ENCODE measurements around the gene AQP9.

GRCh38 chr15:58139276-58139988, 1.3 kb downstream of the AQP9 start:
- TF ChIP-seq EZH2 (IDR thresholded peaks at IDR 0.05; ENCODE audit: borderline replicate concordance), result no peak
- TF ChIP-seq EZH2phosphoT487 (IDR thresholded peaks at IDR 0.05; ENCODE audit: low read depth, severe bottlenecking, unreplicated experiment), result no peak

All from hepatocyte (in vitro differentiated cells).